Heart right ventricle (tissue), 16 donors: ENCODE measurements around the gene ZSWIM2. TPM values are rescaled to one million over a fixed set of nuclear protein-coding genes. Genes with fewer than 3 reads are reported as not detected.
A peak's percentile ranks its signal among the peaks of the same experiment; 100 is the strongest.

Experiments used
- ATAC-seq, 8 donors: fragments of 200-7000 bp; cut with Tn5 transposase; one replicate each; pipeline ENCODE4 v1.9.1; 2020; ENCODE audit warnings: mild to moderate bottlenecking in 8 of 8, moderate library complexity in 8 of 8, moderate number of reproducible peaks in 1 of 8
- DNase-seq, 2 donors: peaks; one replicate each; pipeline ENCODE4 v3.0.0-alpha.2; 2020
- H3K27ac ChIP-seq, 10 donors: fragments of 200-600 bp; sonication (generic) in 2 of 10; one replicate each; pipeline versions ENCODE4 v1.5.0 to v1.8.0; 2020 to 2022; ENCODE audit warnings: mild to moderate bottlenecking in 3 of 10
- H3K27me3 ChIP-seq, 7 donors: fragments of 200-600 bp; one replicate each; pipeline ENCODE4 v1.8.0; 2021 to 2022; ENCODE audit warnings: mild to moderate bottlenecking in 2 of 7
- H3K36me3 ChIP-seq, 9 donors: fragments of 200-600 bp; sonication (generic) in 1 of 9; one replicate each; pipeline versions ENCODE4 v1.5.0 to v1.8.0; 2020 to 2022; ENCODE audit warnings: mild to moderate bottlenecking in 2 of 9
- H3K4me1 ChIP-seq, 9 donors: fragments of 200-600 bp; sonication (generic) in 1 of 9; one replicate each; pipeline versions ENCODE4 v1.5.0 to v1.8.0; 2020 to 2022; ENCODE audit warnings: mild to moderate bottlenecking in 4 of 9
- H3K4me3 ChIP-seq, 10 donors: fragments of 200-600 bp; sonication (generic) in 2 of 10; one replicate each; pipeline versions ENCODE4 v1.5.0 to v1.8.0; 2020 to 2022; ENCODE audit warnings: mild to moderate bottlenecking in 7 of 10, moderate library complexity in 2 of 10
- H3K9me3 ChIP-seq, 11 donors: fragments of 200-600 bp in 10 of 11; sonication (generic) in 2 of 11; one replicate each; pipeline versions ENCODE4 v1.5.0 to v1.8.0; 2013 to 2022; ENCODE audit warnings: mild to moderate bottlenecking in 2 of 11, control low read depth in 1 of 11, moderate library complexity in 1 of 11
- CTCF ChIP-seq, 9 donors: fragments of 200-600 bp; sonication (generic) in 2 of 9; IDR thresholded peaks; one replicate each; pipeline versions ENCODE4 v1.5.0 to v1.8.0; 2021 to 2022; ENCODE audit warnings: antibody characterized with exemption in 9 of 9, mild to moderate bottlenecking in 5 of 9, moderate library complexity in 1 of 9
- WGBS, 2 donors: extraction: QIAGEN DNeasy Blood & Tissue Kit; methylation state at CpG; one replicate each; pipeline ENCODE4 v1.1.7; 2013; ENCODE audit warnings: inconsistent platforms in 1 of 2; 5-methylcytosine and 5-hydroxymethylcytosine counted together
- intact Hi-C, 10 donors: fragments of 100-400 bp; cut with DNase I; formaldehyde crosslinking; loops; one replicate each; pipeline versions ENCODE4 v1.11.1 to v1.14.2; 2022
- polyA plus RNA-seq, 2 donors: library from polyadenylated mRNA; stranded (reverse); fragments of 200-250 nt; gene quantifications; one replicate each; pipeline ENCODE4 v1.2.3, GENCODE V29; 2013
- total RNA-seq, 10 donors: library from RNA; stranded (reverse); fragmentation: NEBNext Ultra II Directional in 3 of 10; extraction: Animal tissue kit (Norgen Biotek cat#: 25700) in 3 of 10; gene quantifications; one replicate each; pipeline versions ENCODE4 v1.2.1 to v1.2.4, GENCODE V29; 2021 to 2023
- donor health status: Arrhythmogenic right ventricular cardiomyopathy.
- donor health status: ischemic (EF 13 %, LVEDD 7.1; RV severe dilation, severe dysfunction).
- donor health status: healthy with polysubstance abuse.
- donor health status: DM: no; HTN: yes; CAD: no.
- donor health status: DM: no; HTN: no; CAD: no.
- donor health status: ischemic (EF 25% LVEDD 6.9; RV normal size, moderate dysfunction).
- donor health status: ischemic (EF 25% LVEDD 5.7; RV mildly dilated, moderate dysfunction).
- donor health status: healthy.
- donor health status: DM: yes; HTN: yes; CAD: no.
- donor health status: Ischemic cardiomyopathy.
- donor health status: ischemic (EF 35%, LVEDD 5.7; RV mildly dilated, moderate dysfunction).
- donor health status: nonischemic (EF 11% LVEDD 7.7; RV severe dilation, severe dysfunction).
- donor health status: DM: yes; HTN: yes; CAD: no.
- donor health status: PGD.
- donor health status: ischemic (EF 29% LVEDD 5.4; RV normal size, mild dysfunction).
- donor health status: nonischemic (EF 23%, LVEDD 6.1; RV moderate dilation, normal function).

Gene ZSWIM2
- total and polyA plus RNA-seq, 12 donors = not detected

GRCh38 chr2:186892821-186893220, 43.9 kb upstream of the ZSWIM2 start:
- peaks cover 0 to 8% (median 3%) of the 10 kb centered on the region in 9 donors for H3K4me1 ChIP-seq
- no peaks in the 10 kb centered on the region for H3K27me3 ChIP-seq
- intact Hi-C loops = no loop called here
- H3K9me3 ChIP-seq = peaks cover 0 to 17% (median 0%) of the 10 kb centered on the region in 11 donors
- DNase-seq (no peak), ATAC-seq (no peak)
- WGBS, 2 donors = 96 to 100% methylated on average over 2 of the region's 2 CpGs
- H3K27ac ChIP-seq = no peak overlapping the region
- H3K36me3 ChIP-seq = no peaks in the 10 kb centered on the region
- H3K4me3 ChIP-seq = no peak overlapping the region
- no peak for TF ChIP-seq CTCF (IDR thresholded peaks at IDR 0.05)

GRCh38 chr2:186891185-186891621, 42.2 kb upstream of the ZSWIM2 start:
- H3K4me3 ChIP-seq = no peak overlapping the region
- DNase-seq = no peak
- H3K9me3 ChIP-seq = peaks cover 0 to 2% (median 0%) of the 10 kb centered on the region in 11 donors
- peaks cover 0 to 21% (median 17%) of the 10 kb centered on the region in 9 donors for H3K4me1 ChIP-seq
- TF ChIP-seq CTCF (IDR thresholded peaks at IDR 0.05) = no peak
- no peaks in the 10 kb centered on the region for H3K36me3 ChIP-seq
- no peaks in the 10 kb centered on the region for H3K27me3 ChIP-seq
- intact Hi-C loops = no loop called here
- WGBS, 2 donors = 59 to 70% methylated on average over 1 of the region's 1 CpG
- ATAC-seq = no peak
- H3K27ac ChIP-seq = no peak overlapping the region

DNA sequence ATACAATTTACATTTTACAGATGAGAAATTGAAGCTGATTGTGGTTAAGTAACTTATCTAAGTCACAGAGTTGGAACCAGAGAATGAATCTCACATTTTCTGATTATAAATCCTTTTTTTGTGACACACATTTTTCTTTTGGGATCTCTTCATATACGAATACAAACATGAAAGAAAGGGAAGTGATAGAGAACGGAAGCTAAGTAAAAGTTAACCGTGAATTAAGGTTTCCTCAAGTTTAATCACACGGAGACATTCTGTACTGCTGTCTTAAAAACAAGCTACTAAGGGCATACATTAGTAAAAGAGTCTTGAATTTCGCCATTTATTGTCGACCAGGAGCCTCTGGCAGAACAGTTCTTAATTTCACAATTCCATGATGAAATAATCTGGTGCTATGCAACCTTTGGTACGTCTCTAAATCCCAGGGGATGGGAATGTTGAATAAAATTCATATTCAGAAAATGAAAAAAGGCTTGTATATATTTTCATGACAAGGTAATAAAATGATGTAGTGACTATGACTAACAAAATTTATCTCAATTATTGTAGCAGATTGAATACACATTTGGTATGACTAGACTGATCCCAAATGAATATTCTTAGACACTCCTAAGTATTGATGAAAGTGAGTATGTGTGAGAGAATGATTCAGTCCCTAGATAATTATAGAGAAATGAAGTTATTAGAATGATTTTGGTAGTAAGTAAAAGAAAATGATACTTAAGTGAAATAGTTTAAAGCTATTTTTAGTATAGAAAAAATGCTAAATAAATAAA, 40.3 kb upstream of the ZSWIM2 start:
- 70 to 74% methylated on average over 7 of the region's 7 CpGs for WGBS, 2 donors
- Histone ChIP-seq H3K36me3 (no peaks in the 10 kb centered on the region), H3K4me1 (peaks cover 0 to 38% (median 24%) of the 10 kb centered on the region in 9 donors), H3K9me3 (no peaks in the 10 kb centered on the region), H3K27me3 (no peaks in the 10 kb centered on the region), H3K4me3 (no peak overlapping the region), H3K27ac (peak overlapping the region in 1 of 10 donors; percentile 18)
- DNase-seq = no peak
- peak in 1 of 8 donors; percentile 47 for ATAC-seq
- intact Hi-C loops = loop anchor here in 1 of 10 donors (10.0 kb wide), 1 partner anchor 246 kb away; no protein-coding TSS in a partner anchor
- no peak for TF ChIP-seq CTCF (IDR thresholded peaks at IDR 0.05)

DNA sequence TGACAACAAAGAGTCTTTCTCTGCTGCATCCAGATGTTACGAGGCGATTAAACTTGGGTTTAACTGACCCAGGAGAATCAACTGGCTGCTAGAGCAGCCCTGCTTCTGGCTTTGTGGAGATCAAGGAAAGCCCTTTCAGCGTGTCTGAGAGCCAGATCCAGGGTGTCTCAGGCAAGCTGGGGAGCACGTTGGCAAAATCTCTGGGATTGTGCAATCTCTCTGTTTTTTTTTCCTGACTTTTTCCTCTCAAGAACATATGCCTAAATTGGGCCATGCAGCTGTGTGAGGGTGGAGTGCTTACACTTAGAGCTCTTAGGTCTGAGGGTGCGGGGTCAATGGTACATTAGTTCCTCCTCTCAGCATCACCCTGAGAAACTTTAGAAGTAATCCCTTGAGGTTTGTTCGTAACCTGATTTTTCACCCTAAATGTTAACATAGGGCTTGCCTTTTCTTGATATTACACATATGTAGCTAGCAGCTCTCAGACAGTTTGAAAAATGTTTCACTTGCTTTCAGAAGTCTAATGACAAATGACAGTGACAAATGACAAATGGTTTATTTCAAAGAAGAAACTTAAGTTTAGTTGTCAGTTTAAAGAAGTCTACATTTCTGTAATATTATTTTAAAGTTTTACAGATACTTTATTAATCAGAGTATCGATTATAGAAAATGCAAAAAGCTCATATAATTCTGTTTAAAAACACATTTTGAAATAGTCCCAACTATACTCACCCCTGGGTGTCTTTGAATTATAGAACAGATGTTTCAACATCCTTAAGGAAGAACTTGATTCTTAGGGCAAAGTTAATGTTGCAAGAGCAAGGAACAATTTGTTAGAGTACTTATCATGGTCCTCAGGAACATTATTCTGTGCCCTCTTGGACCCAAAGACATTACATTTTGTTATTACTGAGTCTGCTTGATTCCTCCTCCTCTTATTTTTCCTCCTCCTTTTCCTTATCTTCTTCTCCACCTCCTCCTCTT, 38.4 kb upstream of the ZSWIM2 start:
- WGBS, 2 donors = 40 to 51% methylated on average over 7 of the region's 7 CpGs
- H3K4me3 ChIP-seq = no peak overlapping the region
- H3K36me3 ChIP-seq = no peaks in the 10 kb centered on the region
- ATAC-seq (peak; percentile 85 to 94 (median 90)), DNase-seq (peak; percentile 17 to 50)
- peaks cover 2 to 42% (median 24%) of the 10 kb centered on the region in 9 donors for H3K4me1 ChIP-seq
- TF ChIP-seq CTCF (IDR thresholded peaks at IDR 0.05) = no peak
- intact Hi-C loops = loop anchor here in 1 of 10 donors (10.0 kb wide), 1 partner anchor 247 kb away; no protein-coding TSS in a partner anchor
- peaks cover 0 to 7% (median 4%) of the 10 kb centered on the region in 11 donors for H3K9me3 ChIP-seq
- H3K27me3 ChIP-seq = no peaks in the 10 kb centered on the region
- H3K27ac ChIP-seq = peak overlapping the region in 8 of 10 donors; percentile 11 to 69 (median 46)
